Trophoblast cell (in vitro differentiated cells and primary cell): ENCODE measurements around the gene FEZF1.

ENCODE experiments used
- DNase-seq, 2 donors: peaks; one replicate each; pipeline ENCODE4 v3.0.0-alpha.2; 2016
- H2AFZ ChIP-seq: 2 replicates; pipeline ENCODE4 v1.6.1; 2013; ENCODE audit warnings: low read length, moderate library complexity, mild to moderate bottlenecking; ENCODE audit not compliant: insufficient read depth, poor library complexity
- H2AK5ac ChIP-seq: 2 replicates; pipeline ENCODE4 v1.6.1; 2013; ENCODE audit warnings: mild to moderate bottlenecking, low read length
- H2BK120ac ChIP-seq: 2 replicates; pipeline ENCODE4 v1.6.1; 2013; ENCODE audit warnings: low read length, mild to moderate bottlenecking, moderate library complexity; ENCODE audit not compliant: insufficient read depth, poor library complexity
- H2BK12ac ChIP-seq: 2 replicates; pipeline ENCODE4 v1.6.1; 2013; ENCODE audit warnings: mild to moderate bottlenecking, low read length, moderate library complexity
- H2BK5ac ChIP-seq: 2 replicates; pipeline ENCODE4 v1.6.1; 2013; ENCODE audit warnings: low read length, low read depth, moderate library complexity, mild to moderate bottlenecking; ENCODE audit not compliant: poor library complexity
- H3K14ac ChIP-seq: 2 replicates; pipeline ENCODE4 v1.6.1; 2013; ENCODE audit warnings: mild to moderate bottlenecking, low read length
- H3K18ac ChIP-seq: 2 replicates; pipeline ENCODE4 v1.6.1; 2013; ENCODE audit warnings: mild to moderate bottlenecking, low read length
- H3K23ac ChIP-seq: 2 replicates; pipeline ENCODE4 v1.6.1; 2013; ENCODE audit warnings: low read length
- H3K27ac ChIP-seq: 2 replicates; pipeline ENCODE4 v1.5.1; 2013; ENCODE audit warnings: low read depth, mild to moderate bottlenecking, inconsistent platforms, low read length, moderate library complexity
- H3K27me3 ChIP-seq: 2 replicates; pipeline ENCODE4 v1.6.1; 2013; ENCODE audit warnings: inconsistent platforms, mild to moderate bottlenecking, low read length, moderate library complexity; ENCODE audit not compliant: insufficient read depth
- H3K36me3 ChIP-seq, 2 experiments: 1 replicate in 1 of 2; 2 replicates in 1 of 2; pipeline ENCODE4 v1.6.1; 2013; ENCODE audit warnings: low read length in 2 of 2, mild to moderate bottlenecking in 2 of 2, moderate library complexity in 1 of 2; ENCODE audit not compliant: insufficient read depth in 2 of 2, control insufficient read depth in 1 of 2
- H3K4ac ChIP-seq: 2 replicates; pipeline ENCODE4 v1.6.1; 2013; ENCODE audit warnings: low read depth, mild to moderate bottlenecking, low read length, moderate library complexity
- H3K4me1 ChIP-seq, 2 experiments: 1 replicate in 1 of 2; 2 replicates in 1 of 2; pipeline ENCODE4 v1.6.1; 2013; ENCODE audit warnings: low read length in 2 of 2, mild to moderate bottlenecking in 2 of 2, moderate library complexity in 1 of 2; ENCODE audit not compliant: insufficient read depth in 2 of 2, control insufficient read depth in 1 of 2
- H3K4me2 ChIP-seq: 2 replicates; pipeline ENCODE4 v1.6.1; 2013; ENCODE audit warnings: inconsistent platforms, mild to moderate bottlenecking, low read length, moderate library complexity
- H3K4me3 ChIP-seq: 2 replicates; pipeline ENCODE4 v1.5.1; 2013; ENCODE audit warnings: mild to moderate bottlenecking, low read depth, low read length, inconsistent platforms
- H3K79me1 ChIP-seq: one replicate; pipeline ENCODE4 v1.6.1; 2013; ENCODE audit warnings: low read length
- H3K79me2 ChIP-seq: 2 replicates; pipeline ENCODE4 v1.6.1; 2013; ENCODE audit warnings: low read length, mild to moderate bottlenecking; ENCODE audit not compliant: control insufficient read depth, insufficient read depth, poor library complexity
- H3K9ac ChIP-seq: 2 replicates; pipeline ENCODE4 v1.6.1; 2013; ENCODE audit warnings: mild to moderate bottlenecking, low read length
- H3K9me3 ChIP-seq: 2 replicates; pipeline ENCODE4 v1.6.1; 2013; ENCODE audit warnings: low read depth, mild to moderate bottlenecking, control low read depth, inconsistent platforms, low read length; ENCODE audit not compliant: insufficient read depth
- H4K12ac ChIP-seq: 2 replicates; pipeline ENCODE4 v1.6.1; 2013; ENCODE audit warnings: low read depth, mild to moderate bottlenecking, low read length, moderate library complexity
- H4K8ac ChIP-seq: 2 replicates; pipeline ENCODE4 v1.6.1; 2013; ENCODE audit warnings: low read depth, mild to moderate bottlenecking, low read length, moderate library complexity
- H4K91ac ChIP-seq: one replicate; pipeline ENCODE4 v1.6.1; 2013; ENCODE audit warnings: low read depth, mild to moderate bottlenecking, low read length, moderate library complexity
- WGBS: extraction: QIAGEN DNeasy Blood & Tissue Kit; methylation state at CpG from one replicate; pipeline ENCODE4 v1.1.7; 2013; ENCODE audit warnings: missing lambda C conversion rate; ENCODE audit not compliant: insufficient read length, insufficient coverage; ENCODE audit errors: extremely low coverage; 5-methylcytosine and 5-hydroxymethylcytosine counted together

The FEZF1 gene

DNA sequence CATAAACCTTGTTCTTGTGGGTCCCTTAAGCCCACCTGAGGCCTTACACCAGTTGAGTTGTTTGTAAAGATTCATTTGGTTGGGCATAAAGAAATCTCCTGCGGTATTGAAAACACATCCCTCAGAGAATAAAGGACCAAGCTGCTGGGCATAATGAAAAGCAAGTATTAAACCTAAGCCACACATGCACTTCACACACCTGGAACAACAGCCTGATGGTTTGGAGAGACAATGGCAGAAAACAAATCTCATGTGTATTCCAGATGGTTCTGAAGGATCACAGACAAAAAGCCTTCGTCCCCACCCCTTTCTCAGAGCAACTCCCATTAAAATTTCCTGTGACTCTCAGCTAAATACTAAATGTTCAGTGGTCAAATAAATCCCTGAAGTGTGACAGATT, 44.2 kb downstream of the FEZF1 start:
- Histone ChIP-seq H2BK120ac (no peak overlapping the region), H3K27me3 (no peaks in the 10 kb centered on the region), H3K23ac (no peak overlapping the region), H3K9me3 (no peaks in the 10 kb centered on the region), H3K14ac (no peak overlapping the region), H3K4me1 (peaks cover 0 to 4% of the 10 kb centered on the region in 2 experiments), H2AK5ac (no peak overlapping the region), H3K18ac (no peak overlapping the region), H4K8ac (no peak overlapping the region), H3K9ac (no peak overlapping the region), H3K27ac (no peak overlapping the region), H2AFZ (no peak overlapping the region), H3K79me1 (no peaks in the 10 kb centered on the region), H4K12ac (no peak overlapping the region), H2BK12ac (no peak overlapping the region), H3K79me2 (no peaks in the 10 kb centered on the region), H3K4me2 (no peak overlapping the region), H3K4ac (no peak overlapping the region), H3K4me3 (no peak overlapping the region), H2BK5ac (no peak overlapping the region), H3K36me3 (no peaks in the 10 kb centered on the region), H4K91ac (no peak overlapping the region)
- no CpG with 5 or more reads among the region's 2 CpGs for WGBS
- DNase-seq, result no peak

DNA sequence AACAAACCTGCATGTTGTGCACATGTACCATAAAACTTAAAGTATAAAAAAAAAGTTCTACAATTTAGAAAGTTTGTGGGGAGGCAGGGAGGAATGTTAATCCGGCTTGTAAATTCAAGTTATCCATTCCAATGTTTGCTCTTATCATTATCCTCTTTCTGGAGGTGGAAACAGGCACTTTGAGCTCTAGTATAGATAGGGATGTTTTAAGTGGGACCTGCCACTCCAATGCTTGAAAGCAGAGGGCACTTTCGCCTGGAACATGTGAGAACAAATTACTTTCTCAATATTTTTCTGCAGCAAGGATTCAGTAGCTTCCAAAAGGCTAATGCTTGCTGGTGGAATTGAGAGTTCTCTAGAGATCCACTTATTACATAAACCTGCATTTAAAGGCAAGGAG, 45.6 kb downstream of the FEZF1 start:
- Histone ChIP-seq H3K23ac (no peak overlapping the region), H4K8ac (no peak overlapping the region), H3K4me2 (no peak overlapping the region), H3K4ac (no peak overlapping the region), H3K27ac (no peak overlapping the region), H3K9ac (no peak overlapping the region), H3K79me1 (no peaks in the 10 kb centered on the region), H2AK5ac (no peak overlapping the region), H4K12ac (no peak overlapping the region), H3K14ac (no peak overlapping the region), H3K4me1 (peaks cover 0 to 4% of the 10 kb centered on the region in 2 experiments), H2BK120ac (no peak overlapping the region), H4K91ac (no peak overlapping the region), H2AFZ (no peak overlapping the region), H3K9me3 (no peaks in the 10 kb centered on the region), H3K36me3 (no peaks in the 10 kb centered on the region), H2BK5ac (no peak overlapping the region), H3K4me3 (no peak overlapping the region), H3K18ac (no peak overlapping the region), H3K79me2 (no peaks in the 10 kb centered on the region), H3K27me3 (no peaks in the 10 kb centered on the region), H2BK12ac (no peak overlapping the region)
- no CpG with 5 or more reads among the region's 2 CpGs for WGBS
- no peak for DNase-seq

DNA sequence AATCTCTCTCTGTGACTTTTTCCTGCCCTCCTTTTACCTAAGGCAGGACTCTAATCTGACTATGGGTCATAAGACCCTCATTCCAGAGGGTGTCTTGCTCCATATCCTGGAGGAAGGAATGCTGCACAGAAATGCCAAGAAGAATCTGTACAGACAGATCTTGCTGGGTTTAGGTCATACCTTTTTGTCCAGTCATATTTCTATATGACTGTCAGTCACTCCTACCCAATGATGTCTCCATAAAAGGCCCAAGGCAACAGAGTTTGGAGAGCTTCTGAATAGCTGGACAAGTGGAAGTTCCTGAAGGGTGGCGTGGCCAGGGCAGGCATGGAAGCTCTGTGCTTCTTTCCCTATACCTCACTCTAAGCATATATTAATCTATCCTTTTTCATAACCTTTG, 47.5 kb downstream of the FEZF1 start:
- no peaks in the 10 kb centered on the region for H3K79me2 ChIP-seq
- DNase-seq, result peak; percentile 94 to 98
- H3K14ac ChIP-seq, result no peak overlapping the region
- H3K27ac ChIP-seq, result no peak overlapping the region
- H4K8ac ChIP-seq, result no peak overlapping the region
- H3K23ac ChIP-seq, result no peak overlapping the region
- H3K4ac ChIP-seq, result no peak overlapping the region
- no peaks in the 10 kb centered on the region for H3K36me3 ChIP-seq
- no peak overlapping the region for H3K4me3 ChIP-seq
- H3K9me3 ChIP-seq, result no peaks in the 10 kb centered on the region
- no peaks in the 10 kb centered on the region for H3K79me1 ChIP-seq
- no peaks in the 10 kb centered on the region for H3K27me3 ChIP-seq
- H4K12ac ChIP-seq, result no peak overlapping the region
- WGBS, result no CpG with 5 or more reads among the region's 1 CpG
- no peak overlapping the region for H3K18ac ChIP-seq
- no peak overlapping the region for H3K4me2 ChIP-seq
- H2BK120ac ChIP-seq, result no peak overlapping the region
- no peak overlapping the region for H3K9ac ChIP-seq
- H4K91ac ChIP-seq, result no peak overlapping the region
- H2AK5ac ChIP-seq, result no peak overlapping the region
- H3K4me1 ChIP-seq, result peaks cover 0 to 4% of the 10 kb centered on the region in 2 experiments
- no peak overlapping the region for H2BK12ac ChIP-seq
- no peak overlapping the region for H2AFZ ChIP-seq
- no peak overlapping the region for H2BK5ac ChIP-seq

GRCh38 chr7:122256046-122256445, 48.5 kb downstream of the FEZF1 start:
- peaks cover 0 to 4% of the 10 kb centered on the region in 2 experiments for H3K4me1 ChIP-seq
- H3K79me2 ChIP-seq, result no peaks in the 10 kb centered on the region
- H3K4ac ChIP-seq, result no peak overlapping the region
- no peak overlapping the region for H3K9ac ChIP-seq
- H3K23ac ChIP-seq, result no peak overlapping the region
- H2BK120ac ChIP-seq, result no peak overlapping the region
- H3K18ac ChIP-seq, result no peak overlapping the region
- H3K4me2 ChIP-seq, result no peak overlapping the region
- no peaks in the 10 kb centered on the region for H3K36me3 ChIP-seq
- H2AK5ac ChIP-seq, result no peak overlapping the region
- no peak overlapping the region for H3K4me3 ChIP-seq
- no peak overlapping the region for H2BK12ac ChIP-seq
- H3K27ac ChIP-seq, result no peak overlapping the region
- no CpG with 5 or more reads among the region's 1 CpG for WGBS
- DNase-seq, result no peak
- no peak overlapping the region for H4K8ac ChIP-seq
- H4K91ac ChIP-seq, result no peak overlapping the region
- no peak overlapping the region for H2BK5ac ChIP-seq
- no peaks in the 10 kb centered on the region for H3K9me3 ChIP-seq
- H3K14ac ChIP-seq, result no peak overlapping the region
- H3K27me3 ChIP-seq, result no peaks in the 10 kb centered on the region
- H4K12ac ChIP-seq, result no peak overlapping the region
- no peak overlapping the region for H2AFZ ChIP-seq
- H3K79me1 ChIP-seq, result no peaks in the 10 kb centered on the region
